ENCODE results near the gene RPN2.

RPN2 gene

DNA sequence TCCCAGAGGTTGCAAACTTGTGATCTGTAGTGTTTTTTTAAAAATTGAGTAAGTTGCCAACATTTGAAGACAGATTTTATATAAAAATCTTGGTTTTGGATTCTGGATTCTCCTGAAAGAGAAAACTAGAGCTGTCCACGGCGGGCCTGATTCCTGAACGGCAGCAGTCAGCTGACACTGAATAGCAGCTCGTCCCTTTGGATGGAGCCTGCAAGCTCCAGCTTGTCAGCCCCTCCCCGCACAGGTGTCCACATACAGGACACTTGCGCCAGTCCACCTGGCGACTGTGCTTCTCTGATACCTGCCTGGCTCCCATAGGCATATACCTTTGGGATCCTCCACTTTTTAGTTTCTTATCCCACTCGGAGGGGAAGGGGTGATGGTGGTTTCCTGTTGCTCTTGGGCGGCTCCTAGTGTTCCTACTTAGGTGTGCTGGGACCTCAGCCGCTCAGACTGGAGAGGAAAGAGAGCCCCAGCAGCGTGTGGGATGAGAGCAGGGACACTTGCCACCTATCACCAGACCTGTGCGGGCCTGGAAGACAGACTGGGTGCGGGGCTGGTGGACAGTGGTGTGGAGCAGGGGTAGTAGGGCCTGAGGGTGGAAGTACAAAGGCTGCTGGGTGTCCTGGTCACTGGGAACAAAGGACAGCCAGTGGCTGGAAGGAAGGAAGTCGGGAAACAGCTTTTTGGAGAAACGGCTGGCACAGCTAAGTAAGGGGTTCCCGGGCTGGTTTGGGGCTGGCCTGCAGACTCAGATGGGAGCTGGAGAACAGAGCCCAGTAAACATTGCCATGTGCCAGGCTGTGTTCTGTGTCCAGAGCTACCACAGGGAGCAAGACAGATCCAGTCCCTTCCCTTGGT lies 64.2 kb downstream of the RPN2 start:
- no peak for DNase-seq (ENCODE audit: low read depth in 3 of 3)

DNA sequence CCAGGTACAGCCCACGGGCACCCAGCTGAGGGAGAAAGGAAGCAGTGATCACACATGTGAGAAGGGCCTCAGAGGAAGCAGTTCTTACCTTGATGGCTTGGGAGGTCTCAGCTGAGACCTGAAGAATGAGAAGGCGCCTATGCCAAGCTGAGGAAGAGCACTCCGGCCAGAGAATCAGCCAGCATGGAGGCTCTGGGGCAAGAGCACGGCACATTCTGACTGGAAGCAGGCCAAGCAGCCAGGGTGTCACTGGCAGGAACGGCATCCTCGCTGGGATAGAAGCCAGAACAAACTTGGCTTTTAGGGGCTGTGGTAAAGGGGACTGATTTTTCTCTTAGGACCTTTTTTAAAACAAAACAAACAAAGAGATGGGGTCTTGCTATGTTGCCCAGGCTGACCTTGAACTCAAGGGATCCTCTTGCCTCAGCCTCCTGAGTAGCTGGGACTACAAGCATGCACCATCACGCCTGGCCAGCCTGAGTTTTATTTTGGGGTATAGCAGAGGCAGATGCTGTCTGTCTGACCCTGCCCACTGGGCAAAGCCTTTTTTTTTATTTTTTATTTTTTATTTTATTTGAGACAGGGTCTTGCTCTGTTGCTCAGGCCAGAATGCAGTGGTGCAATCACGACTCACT lies 64.9 kb downstream of the RPN2 start:
- no peak for DNase-seq (ENCODE audit: low read depth in 3 of 3)

DNA sequence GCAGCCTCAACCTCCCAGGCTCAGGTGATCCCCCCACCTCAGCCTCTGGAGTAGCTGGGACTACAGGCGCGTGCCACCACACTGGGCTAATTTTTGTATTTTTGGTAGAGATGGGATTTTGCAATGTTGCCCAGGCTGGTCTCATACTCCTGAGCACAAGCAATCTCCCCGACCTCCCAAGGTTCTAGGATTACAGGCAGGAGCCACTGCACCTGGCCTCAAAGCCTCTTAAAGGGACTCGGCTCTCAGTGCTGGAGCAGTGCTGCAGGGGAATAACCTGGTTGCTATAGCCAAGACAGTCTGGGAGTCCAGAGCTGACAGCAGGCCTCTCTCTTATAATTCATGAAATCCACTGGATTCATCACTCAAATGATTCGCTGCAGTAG lies 65.4 kb downstream of the RPN2 start:
- DNase-seq (ENCODE audit: low read depth in 3 of 3): no peak

DNA sequence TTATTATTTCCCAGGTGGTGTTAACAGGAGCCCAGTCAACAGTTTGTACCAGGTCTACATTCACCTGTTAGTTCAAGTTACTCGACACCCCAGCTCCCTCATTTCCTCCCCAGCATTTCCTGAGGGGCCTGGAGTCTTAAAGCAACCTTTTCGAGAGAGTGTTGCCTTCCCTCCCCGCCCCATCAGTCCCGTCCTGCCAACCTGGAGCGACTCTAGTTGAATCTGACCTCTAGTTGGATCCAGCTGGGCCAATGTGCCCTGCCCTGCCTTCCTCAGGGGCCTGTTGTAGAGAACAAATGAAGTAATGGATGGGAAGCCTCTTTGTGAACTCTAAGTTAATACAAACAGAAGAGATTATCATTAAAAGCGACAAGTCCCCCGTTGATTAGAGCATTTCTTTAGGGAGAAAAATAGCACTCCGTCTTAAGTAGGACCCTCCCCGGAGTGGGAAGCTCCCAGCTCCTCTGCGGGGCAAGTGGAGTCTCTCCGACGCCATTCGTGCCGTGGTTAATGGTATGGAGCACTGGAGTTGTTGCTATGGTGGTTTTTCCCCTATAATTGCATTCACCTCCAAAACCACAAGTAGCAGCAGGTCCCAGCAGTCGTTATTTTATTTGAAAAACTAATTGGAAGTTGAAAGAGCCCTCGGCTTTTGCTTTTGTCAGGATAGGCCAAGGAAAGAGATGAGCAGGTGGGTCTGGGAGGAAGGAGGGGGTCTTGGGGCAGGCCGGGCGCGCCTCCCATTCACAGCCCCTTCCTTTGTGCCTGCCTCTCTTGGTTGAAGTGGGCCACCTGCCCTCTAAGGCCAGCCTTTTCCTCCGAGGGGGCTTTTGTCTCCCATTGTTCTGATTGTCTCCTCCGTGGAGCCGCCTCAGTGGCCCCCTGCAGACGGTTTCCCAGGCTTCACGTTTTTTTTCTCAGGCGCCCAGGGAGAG lies 66.4 kb downstream of the RPN2 start:
- DNase-seq (ENCODE audit: low read depth in 3 of 3): no peak

DNA sequence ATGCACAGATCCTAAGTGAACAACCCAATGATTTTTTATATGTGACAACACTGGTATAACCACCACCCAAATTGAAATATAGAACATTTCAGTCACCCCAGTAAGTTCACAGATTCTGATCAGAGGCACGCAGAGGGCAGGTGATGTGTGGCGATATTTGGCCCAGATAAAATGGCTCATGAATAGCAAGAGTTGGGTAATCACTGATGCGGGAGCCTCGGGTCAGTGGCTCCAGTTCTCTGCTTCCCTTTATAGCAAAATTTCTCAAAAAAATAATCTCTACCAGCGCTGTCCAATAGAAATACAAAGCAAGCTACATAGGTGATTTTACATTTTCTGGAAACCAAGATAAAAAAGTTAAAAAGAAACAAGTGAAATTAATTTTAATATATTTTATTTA lies 67.6 kb downstream of the RPN2 start:
- no peak for DNase-seq (ENCODE audit: low read depth in 3 of 3)

DNA sequence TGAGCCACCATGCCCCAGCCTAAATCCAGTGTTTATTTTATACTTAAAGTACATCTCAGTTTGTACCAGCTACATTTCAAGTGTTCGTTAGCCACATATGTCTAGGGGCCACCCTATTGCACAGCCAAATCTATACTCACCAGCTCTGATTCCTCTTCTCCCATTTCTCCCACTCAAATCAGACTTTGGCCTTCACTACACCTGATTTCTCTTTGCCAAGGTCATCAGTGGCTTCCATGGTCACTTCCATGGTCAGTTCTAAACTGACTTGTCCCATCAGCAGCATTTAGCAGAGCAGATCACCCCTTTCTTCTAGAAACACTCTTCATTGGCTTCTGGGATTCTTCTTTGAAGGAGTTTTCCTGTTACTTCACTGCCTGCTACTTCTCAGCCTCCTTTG lies 68.4 kb downstream of the RPN2 start:
- no peak for DNase-seq (ENCODE audit: low read depth in 3 of 3)

DNA sequence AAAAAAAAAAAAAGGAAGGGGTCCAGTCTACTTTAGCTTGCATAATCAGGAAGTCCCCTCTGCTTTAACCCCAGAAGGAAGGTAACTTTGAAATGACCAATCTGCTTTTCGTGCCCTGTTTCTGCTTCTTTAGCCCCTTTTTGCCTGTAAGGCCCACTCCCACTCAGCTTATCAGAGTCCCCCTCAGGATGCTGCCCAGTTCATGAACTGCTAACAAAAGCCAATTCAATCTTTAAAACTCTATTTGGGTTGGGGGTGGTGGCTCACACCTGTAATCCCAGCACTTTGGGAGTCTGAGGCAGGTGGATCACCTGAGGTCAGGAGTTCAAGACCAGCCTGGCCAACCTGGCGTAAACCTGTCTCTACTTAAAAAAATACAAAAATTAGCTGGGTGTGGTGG lies 70.2 kb downstream of the RPN2 start:
- no peak for DNase-seq (ENCODE audit: low read depth in 3 of 3)

DNA sequence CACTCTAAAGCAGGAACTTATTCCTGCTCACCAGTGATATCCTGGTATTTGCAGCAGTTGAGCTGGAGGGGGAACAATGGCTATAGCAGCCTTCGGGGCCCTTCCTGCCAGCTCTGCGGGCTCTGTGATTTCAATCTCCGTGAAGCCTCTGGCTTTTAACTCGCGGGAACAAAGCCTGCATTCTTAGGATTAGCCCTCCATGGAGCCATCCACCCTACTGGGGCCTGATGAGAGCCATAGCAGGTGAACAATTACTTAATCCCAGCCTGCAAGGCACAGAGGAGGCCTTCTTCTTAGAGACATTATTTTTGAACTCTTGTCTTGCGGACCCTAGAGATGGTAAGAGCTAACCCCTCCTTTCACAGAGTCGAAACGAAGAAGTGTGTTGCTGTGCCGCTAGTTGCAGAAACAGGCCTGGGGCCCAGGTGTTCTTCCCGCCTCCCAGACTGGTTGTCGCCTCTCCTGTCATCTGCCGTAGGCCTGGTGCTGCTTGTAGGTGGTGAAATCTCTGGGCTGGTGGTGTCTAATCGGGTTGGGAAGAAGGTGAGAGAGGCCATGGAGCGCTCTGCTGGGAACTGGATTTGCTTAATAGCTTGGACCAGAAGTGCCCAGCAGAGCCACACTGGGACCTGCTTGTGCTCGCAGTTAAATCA lies 72.8 kb downstream of the RPN2 start:
- DNase-seq (ENCODE audit: low read depth in 3 of 3): no peak

DNA sequence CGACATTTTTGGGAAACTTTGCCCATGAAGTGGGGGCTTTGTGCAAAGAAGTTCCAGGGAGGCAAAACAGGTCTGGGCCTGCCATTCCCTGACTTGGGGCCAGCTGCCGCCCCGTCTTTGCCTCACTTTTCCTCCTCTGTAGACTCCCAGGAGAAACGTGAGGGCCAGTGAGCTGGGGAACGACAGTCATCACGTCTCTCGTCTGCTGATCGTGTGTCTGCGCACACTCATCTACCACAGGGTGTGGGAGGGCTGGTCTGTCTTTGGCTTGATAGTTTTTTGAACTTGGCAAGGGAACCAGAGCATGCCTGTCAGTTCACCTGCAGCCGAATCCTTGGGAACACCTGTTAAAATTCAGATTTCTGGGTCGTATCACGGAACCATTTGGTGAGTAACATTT lies 74.0 kb downstream of the RPN2 start:
- DNase-seq (ENCODE audit: low read depth in 3 of 3): no peak

DNA sequence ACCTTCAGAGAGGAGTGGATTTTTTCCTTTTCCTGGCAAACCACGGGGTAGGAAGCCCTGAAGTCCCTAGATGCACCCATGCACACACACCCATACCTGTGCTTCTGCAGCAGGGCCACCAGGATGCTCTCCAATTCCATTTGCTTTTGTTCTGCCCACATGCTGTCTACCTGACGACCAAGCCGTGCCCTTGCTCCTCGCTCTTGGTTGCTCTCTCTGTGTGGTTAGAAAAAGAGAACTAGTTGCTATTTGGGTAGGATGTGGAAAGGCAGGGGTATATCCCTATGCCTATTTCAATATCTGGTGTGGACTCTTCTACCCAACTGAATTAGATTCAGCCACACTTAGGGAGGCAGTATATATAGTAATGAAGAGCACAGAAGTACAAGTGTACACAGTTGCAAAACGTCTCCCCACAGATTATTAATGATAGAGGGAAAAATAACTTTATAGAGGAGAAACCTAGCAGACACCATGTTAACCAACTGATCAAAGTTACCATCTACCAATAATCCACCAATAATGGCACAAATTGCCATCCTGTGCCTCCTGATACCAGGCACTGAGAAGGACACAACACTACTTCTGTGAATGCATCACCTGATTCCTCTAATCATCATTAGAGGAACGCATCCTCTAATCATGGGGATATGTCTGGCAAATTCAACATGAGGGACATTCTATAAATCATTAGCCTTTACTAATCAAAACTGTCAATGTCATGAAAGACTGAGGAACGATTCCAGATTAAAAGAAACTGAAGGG lies 75.2 kb downstream of the RPN2 start:
- DNase-seq (ENCODE audit: low read depth in 3 of 3): no peak

DNA sequence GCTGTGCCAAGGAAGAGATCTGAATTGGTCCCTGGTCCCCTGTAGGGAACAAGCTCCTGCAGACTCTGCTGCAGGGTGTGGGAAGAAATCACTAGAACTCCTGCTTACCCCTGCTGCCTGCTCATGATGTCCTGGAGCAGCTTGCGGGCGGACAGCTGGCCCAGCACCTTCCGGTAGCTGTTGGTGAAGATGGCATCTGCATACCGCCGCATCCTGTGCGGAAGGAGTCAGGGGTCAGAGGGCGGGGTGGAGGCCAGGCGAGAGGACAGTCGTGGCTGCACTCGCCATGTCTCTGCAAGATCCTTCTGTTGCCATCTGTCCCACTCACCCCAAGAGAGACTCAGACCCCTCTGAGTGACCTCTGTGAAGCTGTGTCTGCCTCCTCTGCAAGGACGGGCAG lies 77.2 kb downstream of the RPN2 start:
- DNase-seq (ENCODE audit: low read depth in 3 of 3): no peak

DNA sequence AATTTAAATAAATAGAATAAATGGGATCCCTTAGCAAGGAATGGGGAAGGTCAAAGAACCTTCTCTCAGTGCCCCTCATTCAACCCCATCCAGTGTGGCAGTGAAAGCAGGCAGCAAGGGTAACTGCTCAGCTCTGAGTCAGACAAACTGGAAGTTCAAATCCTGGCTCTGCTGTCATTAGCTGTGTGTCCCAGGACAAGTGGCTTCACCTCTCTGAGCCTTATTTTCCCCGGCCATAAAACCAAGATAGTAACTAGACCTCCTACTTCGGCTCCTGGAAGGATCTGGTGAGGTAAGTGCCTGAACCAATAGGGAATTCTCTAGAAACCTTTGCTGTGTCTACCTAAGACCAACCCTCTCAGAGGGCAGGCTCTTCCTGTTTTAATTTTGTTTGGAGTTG lies 78.4 kb downstream of the RPN2 start:
- DNase-seq (ENCODE audit: low read depth in 3 of 3): no peak

DNA sequence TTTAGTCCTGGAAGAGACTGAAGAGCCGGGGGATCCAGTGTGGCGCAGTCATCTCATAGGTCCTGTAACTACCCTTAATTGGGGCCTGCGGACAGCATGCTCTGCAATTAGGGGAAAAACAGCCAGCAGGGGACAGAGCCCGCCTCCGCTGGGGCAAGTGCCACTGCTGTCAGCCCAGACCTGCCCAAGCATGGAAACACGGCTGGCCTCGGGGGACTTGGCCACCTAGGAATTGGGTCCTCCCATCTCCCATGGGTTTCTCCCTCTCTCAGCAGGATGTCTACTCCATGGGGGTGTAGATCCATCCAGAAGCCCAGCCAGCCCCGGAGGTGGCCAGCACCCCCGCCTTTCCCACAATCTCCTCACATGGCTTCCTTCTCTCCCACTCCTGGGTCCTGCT lies 78.9 kb downstream of the RPN2 start:
- no peak for DNase-seq (ENCODE audit: low read depth in 3 of 3)

DNA sequence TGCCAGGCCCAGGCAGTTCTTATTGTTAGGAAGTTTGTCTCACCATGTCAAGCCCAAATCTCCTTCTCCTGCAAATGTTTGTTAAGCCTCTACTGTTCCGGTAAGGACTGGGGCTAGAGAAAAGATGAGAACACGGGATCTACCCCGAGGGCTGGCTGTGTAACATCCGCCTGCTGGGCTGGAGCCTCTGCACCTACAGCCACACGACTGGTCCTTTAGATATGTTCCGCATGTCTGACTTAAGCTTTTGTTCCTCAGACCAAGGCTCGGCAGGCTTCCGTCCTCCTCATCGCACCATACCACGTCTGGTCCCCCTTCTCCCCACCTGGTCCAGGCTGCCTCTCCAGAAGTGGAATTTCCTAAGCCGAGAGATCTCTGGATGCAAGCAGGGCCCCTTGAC lies 79.9 kb downstream of the RPN2 start:
- no peak for DNase-seq (ENCODE audit: low read depth in 3 of 3)

DNA sequence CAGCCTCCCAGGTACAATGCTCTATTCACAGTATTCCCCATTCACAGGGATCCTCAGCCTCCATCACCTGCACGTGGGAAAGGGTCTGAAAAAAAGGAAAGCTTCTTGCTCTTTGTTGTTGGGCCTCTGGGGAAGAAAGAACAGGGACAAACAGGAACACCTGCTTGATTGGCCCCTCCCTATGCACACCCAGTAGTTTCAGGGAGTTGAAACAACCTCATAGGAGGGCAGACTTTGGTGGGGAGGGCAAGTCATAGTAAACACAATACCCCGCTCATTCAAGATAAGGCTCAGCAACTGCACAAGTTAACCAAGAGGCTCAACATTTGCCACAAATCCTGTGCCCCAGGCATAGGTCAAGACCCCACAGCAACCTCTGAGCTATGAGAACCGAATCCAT lies 80.7 kb downstream of the RPN2 start:
- no peak for DNase-seq (ENCODE audit: low read depth in 3 of 3)

DNA sequence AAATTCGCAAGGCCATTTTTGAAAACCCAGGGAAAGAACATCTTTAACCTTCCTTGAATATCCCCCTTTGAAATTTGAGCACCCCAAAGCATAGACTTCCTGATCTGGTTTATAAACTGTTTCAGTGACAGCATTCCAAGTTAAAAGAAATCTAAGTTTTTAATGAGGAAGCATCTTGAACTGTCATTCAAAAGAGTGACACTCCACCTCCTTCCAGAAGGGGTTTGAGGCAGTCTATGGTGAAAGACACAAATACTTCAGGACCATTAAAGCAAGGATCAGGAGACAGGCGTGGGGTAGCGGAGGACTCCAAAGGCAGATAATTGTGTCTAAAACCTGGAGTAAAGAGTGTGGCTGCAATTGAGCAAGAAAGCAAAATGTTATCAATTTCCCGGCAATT lies 81.8 kb downstream of the RPN2 start:
- DNase-seq (ENCODE audit: low read depth in 3 of 3): no peak

DNA sequence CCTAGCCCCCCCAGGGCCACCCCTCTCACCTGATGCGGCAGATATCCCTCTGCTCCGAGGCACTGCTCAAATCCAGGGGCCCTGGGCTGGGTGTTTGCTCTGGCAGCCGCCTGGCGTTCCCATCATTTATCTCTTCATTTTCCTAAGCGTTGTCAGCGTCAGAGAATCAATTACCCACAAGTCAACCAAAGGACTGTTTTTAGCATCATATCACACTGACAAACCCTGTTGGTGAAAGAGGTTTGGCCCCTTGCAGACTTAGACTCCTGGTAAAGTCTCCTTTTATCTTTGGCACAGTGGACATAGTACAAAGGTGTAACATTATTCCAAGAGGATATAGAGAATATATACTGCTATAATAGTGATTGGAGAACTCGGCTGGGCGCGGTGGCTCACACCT lies 82.6 kb downstream of the RPN2 start, which contains the start of gene GHRH:
TSS of gene GHRH (minus strand) at position 101 of the 400 bp plus-strand sequence. CDS start 4,925 bp downstream, outside the sequence.
- no peak for DNase-seq (ENCODE audit: low read depth in 3 of 3)

DNA sequence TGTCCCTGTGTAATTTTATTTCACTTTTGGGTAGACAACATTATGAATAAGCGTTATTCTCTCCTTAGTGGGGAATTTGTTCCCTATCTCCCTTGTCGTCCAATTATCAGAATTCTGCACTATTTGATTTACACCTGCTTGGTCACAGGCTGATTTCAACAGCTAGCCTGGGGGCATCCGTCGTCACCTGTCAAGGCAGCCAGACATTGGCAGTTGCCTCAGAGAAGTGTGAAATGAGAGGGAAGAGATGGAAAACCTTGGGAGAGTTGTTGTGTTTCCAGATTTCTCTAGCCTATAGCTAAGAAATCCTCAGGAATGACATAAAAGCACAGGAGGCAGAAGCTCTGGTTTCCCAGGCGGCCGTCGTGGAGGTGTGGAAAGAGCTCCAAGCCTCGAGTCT lies 83.4 kb downstream of the RPN2 start:
- DNase-seq (ENCODE audit: low read depth in 3 of 3): no peak

DNA sequence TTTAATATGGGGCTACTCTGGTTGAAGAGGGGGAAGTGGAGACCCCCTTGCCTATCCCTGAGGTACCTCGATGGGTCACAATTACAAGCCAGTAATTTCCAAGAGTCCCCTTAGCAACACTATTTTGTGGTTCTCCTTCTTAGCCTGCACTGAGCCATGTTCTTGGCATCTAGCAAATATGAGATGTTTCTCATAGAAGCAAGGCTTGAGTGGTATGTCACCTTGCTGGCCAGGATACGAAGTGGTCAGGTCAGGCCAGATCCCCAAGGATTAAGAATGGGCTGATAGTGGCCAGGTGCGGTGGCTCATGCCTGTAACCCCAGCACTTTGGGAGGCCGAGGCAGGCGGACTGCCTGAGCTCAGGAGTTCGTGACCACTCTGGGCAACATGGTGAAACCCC lies 84.6 kb downstream of the RPN2 start:
- DNase-seq (ENCODE audit: low read depth in 3 of 3): no peak

DNA sequence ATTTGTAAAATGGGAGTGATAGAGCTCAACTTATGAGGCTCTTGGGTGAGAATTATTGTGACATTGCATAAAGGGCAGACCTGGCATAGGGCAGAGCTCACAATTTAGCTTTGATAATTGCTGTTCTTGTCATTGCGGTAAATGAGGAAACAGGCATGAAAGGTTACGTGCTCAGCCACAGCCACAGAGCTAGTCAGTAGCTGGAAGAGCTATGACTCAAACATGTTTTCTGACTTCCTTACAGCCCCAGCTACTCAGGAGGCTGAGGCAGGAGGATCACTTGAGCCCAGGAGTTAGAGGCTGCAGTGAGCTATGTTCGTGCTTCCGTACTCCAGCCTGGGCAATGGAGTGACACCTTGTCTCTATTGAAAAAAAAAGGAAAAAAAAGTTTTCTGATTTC lies 86.0 kb downstream of the RPN2 start:
- no peak for DNase-seq (ENCODE audit: low read depth in 3 of 3)
